Panc1 (cell line): ENCODE measurements around the gene ZMYND15. TPM values are rescaled to one million over a fixed set of nuclear protein-coding genes. Genes with fewer than 3 reads are reported as not detected.
A peak's percentile ranks its signal among the peaks of the same experiment; 100 is the strongest.
"Not testable (repeated sequence)": the region's sequence is repeated elsewhere in the genome, so short reads cannot be mapped to it uniquely, and the experiment has no call there.

Experiments used
- ATAC-seq: fragments of 200-7000 bp; cut with Tn5 transposase; 2 replicates; pipeline ENCODE4 v1.9.1; 2020; ENCODE audit warnings: mild to moderate bottlenecking, moderate library complexity
- Bru-seq: library from RNA; stranded (reverse); fragments of 400-500 nt; gene quantifications from one replicate; lab custom pipeline; 2021; lab: Mats Ljungman, UMichigan
- BruChase-seq, 2 experiments: library from RNA; stranded (reverse); fragments of 400-500 nt; gene quantifications; one replicate each; lab custom pipeline; 2021; lab: Mats Ljungman, UMichigan
- BruUV-seq: library from RNA; stranded (reverse); fragments of 400-500 nt; replicated peaks from 2 replicates; lab custom pipeline; 2021; lab: Mats Ljungman, UMichigan
- CTCF ChIA-PET: fragments of 300-600 bp; sonication (Branson Sonifier 250); formaldehyde crosslinking; loops from one replicate; lab custom pipeline; 2022; ENCODE audit warnings: antibody characterized with exemption; lab: Charles Lee
- POLR2A ChIA-PET: fragments of 300-600 bp; sonication (Branson Sonifier 250); formaldehyde crosslinking; loops from one replicate; lab custom pipeline; 2022; ENCODE audit warnings: antibody characterized with exemption; lab: Charles Lee
- DNase-seq: peaks from one replicate; pipeline ENCODE4 v3.0.0-alpha.2; 2010; ENCODE audit warnings: low read depth, low spot score
- H3K27ac ChIP-seq: 2 replicates; pipeline ENCODE4 v1.5.1; 2011; ENCODE audit warnings: mild to moderate bottlenecking, low read length, inconsistent platforms
- H3K27me3 ChIP-seq: fragments of 200-500 bp; sonication (Bioruptor generic); 2 replicates; pipeline ENCODE4 v1.6.0; 2014; ENCODE audit warnings: low read length, inconsistent platforms; ENCODE audit not compliant: control insufficient read depth, insufficient read depth
- H3K36me3 ChIP-seq: fragments of 200-500 bp; sonication (Bioruptor generic); 2 replicates; pipeline ENCODE4 v1.5.1; 2014; ENCODE audit warnings: inconsistent platforms, mild to moderate bottlenecking, low read length, moderate library complexity; ENCODE audit not compliant: control insufficient read depth, insufficient read depth
- H3K4me1 ChIP-seq: 2 replicates; pipeline ENCODE4 v1.5.1; 2011; ENCODE audit warnings: inconsistent platforms, mild to moderate bottlenecking, low read length, moderate library complexity; ENCODE audit not compliant: control insufficient read depth, insufficient read depth
- H3K4me3 ChIP-seq, 2 experiments: 2 replicates each; pipeline ENCODE4 v1.5.1; 2011 to 2012; ENCODE audit warnings: low read depth in 2 of 2, low read length in 2 of 2, mild to moderate bottlenecking in 2 of 2, inconsistent platforms in 1 of 2, moderate library complexity in 1 of 2
- H3K9me3 ChIP-seq: fragments of 200-500 bp; sonication (Bioruptor generic); 2 replicates; pipeline ENCODE4 v1.5.1; 2014; ENCODE audit warnings: low read depth, mild to moderate bottlenecking, inconsistent platforms, low read length, moderate library complexity; ENCODE audit not compliant: control insufficient read depth, insufficient read depth
- CTCF ChIP-seq: fragments of 450-650 bp; IDR thresholded peaks from 2 replicates; pipeline ENCODE4 v1.5.1; 2017; ENCODE audit warnings: mild to moderate bottlenecking
- POLR2AphosphoS5 ChIP-seq: IDR thresholded peaks from 2 replicates; pipeline ENCODE4 v1.6.1; 2012; ENCODE audit warnings: mild to moderate bottlenecking, low read depth, low read length, moderate library complexity
- REST ChIP-seq, 2 experiments: IDR thresholded peaks; 2 replicates each; pipeline ENCODE4 v1.6.1; 2011 to 2012; ENCODE audit warnings: low read depth in 2 of 2, control low read depth in 1 of 2, low read length in 1 of 2, mild to moderate bottlenecking in 1 of 2, moderate library complexity in 1 of 2; ENCODE audit not compliant: insufficient read depth in 1 of 2
- SIN3A ChIP-seq: IDR thresholded peaks from 2 replicates; pipeline ENCODE4 v1.6.1; 2012; ENCODE audit warnings: low read depth, mild to moderate bottlenecking, low read length, moderate library complexity, borderline replicate concordance; ENCODE audit not compliant: insufficient read depth
- TCF7L2 ChIP-seq: IDR thresholded peaks from 2 replicates; pipeline ENCODE4 v1.6.1; 2011; ENCODE audit warnings: mild to moderate bottlenecking, low read depth, low read length, inconsistent platforms
- in situ Hi-C: cut with HindIII; loops from 2 replicates; pipeline ENCODE4 v1.10.0; 2016; ENCODE audit warnings: low sequenced_read_pairs, low pct_unique_long_range_greater_than_20kb
- intact Hi-C: fragments of 100-400 bp; cut with micrococcal nuclease; formaldehyde crosslinking; loops from one replicate; pipeline ENCODE4 v1.10.0; 2022; ENCODE audit not compliant: unreplicated experiment
- long read RNA-seq: library from polyadenylated mRNA; unstranded; transcript quantifications from one replicate; pipeline ENCODE4 v2.0.0, GENCODE V29; 2021; ENCODE audit not compliant: unreplicated experiment
- polyA plus RNA-seq: library from polyadenylated mRNA; unstranded; fragments of >200 nt; gene quantifications from one replicate; pipeline ENCODE4 v1.2.1, GENCODE V29; 2012; ENCODE audit warnings: missing spikeins; ENCODE audit not compliant: insufficient read length
- total RNA-seq: library from RNA; stranded (reverse); gene quantifications from one replicate; pipeline ENCODE4 v1.2.1, GENCODE V29; 2021; ENCODE audit not compliant: unreplicated experiment

Gene ZMYND15
- total RNA-seq (0.28 TPM), Bru-seq, nascent RNA (percentile 10 among the genes with signal in this experiment), BruChase-seq, experiment 1, labeled RNA remaining after a 2-hour chase (percentile 22 among the genes with signal in this experiment), BruChase-seq, experiment 2, labeled RNA remaining after a 6-hour chase (percentile 26 among the genes with signal in this experiment)
- polyA plus RNA-seq, result 0.22 TPM
- long read RNA-seq, result 0 reads

GRCh38 chr17:4739122-4740024 lies at the start of gene ZMYND15, which contains the start of gene CXCL16:
ZMYND15 (plus strand) TSS chr17:4739833; CDS start chr17:4740549, 716 bp downstream.
CXCL16 (minus strand) TSS chr17:4739928; CDS start chr17:4739339, 589 bp downstream.
- no peak for DNase-seq
- H3K4me1 ChIP-seq, result no peaks in the 10 kb centered on the region
- TF ChIP-seq SIN3A, result 0 out of 2 replicates have a peak, but pooled peaks have one; percentile 33
- no peak for TF ChIP-seq TCF7L2
- TF ChIP-seq REST (IDR thresholded peaks at IDR 0.05; ENCODE audit: insufficient read depth in 1 of 2, low read depth in 2 of 2, low read length in 1 of 2), result no peak
- intact Hi-C loops, result no loop called here
- in situ Hi-C loops, result no loop called here
- no peaks in the 10 kb centered on the region for H3K36me3 ChIP-seq
- no TSS peak for BruUV-seq
- ChIA-PET CTCF (no interaction called here), POLR2A (no interaction called here)
- no peak within 1 kb of the TSS for H3K27ac ChIP-seq
- peak within 1 kb of the TSS; percentile 56 to 57 for H3K4me3 ChIP-seq
- peaks cover 7% of the 10 kb centered on the region; the same call in 1 of the 2 replicates for H3K27me3 ChIP-seq
- H3K9me3 ChIP-seq, result no peaks in the 10 kb centered on the region
- peak; percentile 76 for ATAC-seq

GRCh38 chr17:4689872-4690271 lies 49.8 kb upstream of the ZMYND15 start:
- POLR2A ChIA-PET, intact Hi-C loops: not testable (repeated sequence)

DNA sequence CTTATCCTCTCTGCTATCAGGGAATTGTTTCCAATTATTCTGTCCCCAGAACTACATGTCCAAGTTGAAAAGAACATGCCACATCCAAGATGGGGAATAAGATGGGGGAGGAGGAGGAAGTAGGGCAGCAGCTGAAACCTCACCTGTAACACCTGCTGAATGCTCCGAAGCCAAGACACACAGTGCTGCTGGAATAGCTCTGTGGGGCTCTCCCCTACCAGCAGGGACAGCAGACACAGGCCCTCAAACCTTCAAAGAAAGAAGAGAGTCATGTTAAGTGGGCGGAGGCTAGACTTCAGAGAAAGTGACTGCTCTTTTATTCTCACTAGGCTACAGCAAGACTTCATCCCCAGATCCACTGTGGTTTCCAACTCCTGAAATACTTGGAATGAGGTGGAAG lies 48.9 kb upstream of the ZMYND15 start:
- Histone ChIP-seq H3K4me1 (no peaks in the 10 kb centered on the region), H3K9me3 (no peaks in the 10 kb centered on the region), H3K27ac (no peak overlapping the region), H3K4me3 (no peak overlapping the region), H3K36me3 (no peaks in the 10 kb centered on the region; the same call in 1 of the 2 replicates), H3K27me3 (no peaks in the 10 kb centered on the region)
- CTCF ChIA-PET, result no interaction called here
- TF ChIP-seq SIN3A (no peak), REST (IDR thresholded peaks at IDR 0.05; ENCODE audit: insufficient read depth in 1 of 2, low read depth in 2 of 2, low read length in 1 of 2) (no peak), TCF7L2 (no peak), CTCF (no peak), POLR2AphosphoS5 (no peak)
- no TSS peak for BruUV-seq
- no peak for ATAC-seq
- intact Hi-C loops (no loop called here), in situ Hi-C loops (no loop called here)
- POLR2A ChIA-PET, result no interaction called here
- no peak for DNase-seq

More at GRCh38 chr17:4689872-4690271, 49.8 kb upstream of the ZMYND15 start:
- H3K4me1 ChIP-seq, H3K27me3 ChIP-seq, ATAC-seq, BruUV-seq, DNase-seq, CTCF ChIA-PET, H3K27ac ChIP-seq, H3K4me3 ChIP-seq, in situ Hi-C loops, H3K9me3 ChIP-seq, H3K36me3 ChIP-seq: not testable (repeated sequence)
